Epithelial cell of esophagus (primary cell): ENCODE data around the gene MICU1.

ENCODE experiments used
- DNase-seq: peaks from one replicate; pipeline ENCODE4 v3.0.0; 2010; ENCODE audit warnings: low read depth
- H3K4me3 ChIP-seq: 2 replicates; pipeline ENCODE4 v1.5.1; 2011; ENCODE audit warnings: mild to moderate bottlenecking, low read length, control low read depth
- CTCF ChIP-seq: IDR thresholded peaks from 2 replicates; pipeline ENCODE4 v1.5.1; 2011; ENCODE audit warnings: low read depth, mild to moderate bottlenecking, low read length, control low read depth, inconsistent platforms; ENCODE audit not compliant: insufficient read depth; ENCODE audit errors: missing control alignments

MICU1 gene

GRCh38 chr10:72356115-72356514, 269.8 kb downstream of the MICU1 start:
- no peak for TF ChIP-seq CTCF

GRCh38 chr10:72355214-72355555, 270.7 kb downstream of the MICU1 start:
- peak overlapping the region; percentile 96 for H3K4me3 ChIP-seq
- no peak for DNase-seq
- TF ChIP-seq CTCF: no peak

More at GRCh38 chr10:72356115-72356514, 269.8 kb downstream of the MICU1 start:
- no peak overlapping the region for H3K4me3 ChIP-seq
- DNase-seq: no peak

GRCh38 chr10:72354356-72355213, 271.3 kb downstream of the MICU1 start, which contains the start of gene DNAJB12:
Gene DNAJB12, minus strand, starts transcription at chr10:72354919. Its CDS starts 22 bp downstream, at chr10:72354897.
- TF ChIP-seq CTCF: no peak
- DNase-seq: peak; percentile 96
- peak within 1 kb of the TSS; percentile 96 for H3K4me3 ChIP-seq

GRCh38 chr10:72353965-72354355, 271.9 kb downstream of the MICU1 start:
- no peak for TF ChIP-seq CTCF
- peak overlapping the region; percentile 96 for H3K4me3 ChIP-seq
- no peak for DNase-seq

GRCh38 chr10:72353028-72353964, 272.6 kb downstream of the MICU1 start:
- H3K4me3 ChIP-seq: peak overlapping the region; percentile 96
- no peak for TF ChIP-seq CTCF
- DNase-seq: peak; percentile 44

GRCh38 chr10:72351479-72351878, 274.4 kb downstream of the MICU1 start:
- H3K4me3 ChIP-seq: no peak overlapping the region
- TF ChIP-seq CTCF: no peak
- no peak for DNase-seq
